GM19328 (cell line): Measurements from ENCODE around the gene CACNA1D.

Source experiments
- ATAC-seq: cut with Tn5 transposase; IDR thresholded peaks from one replicate; pipeline ENCODE4 v1.9.1; 2021; ENCODE audit warnings: mild to moderate bottlenecking, moderate library complexity; ENCODE audit not compliant: unreplicated experiment

The CACNA1D gene

DNA sequence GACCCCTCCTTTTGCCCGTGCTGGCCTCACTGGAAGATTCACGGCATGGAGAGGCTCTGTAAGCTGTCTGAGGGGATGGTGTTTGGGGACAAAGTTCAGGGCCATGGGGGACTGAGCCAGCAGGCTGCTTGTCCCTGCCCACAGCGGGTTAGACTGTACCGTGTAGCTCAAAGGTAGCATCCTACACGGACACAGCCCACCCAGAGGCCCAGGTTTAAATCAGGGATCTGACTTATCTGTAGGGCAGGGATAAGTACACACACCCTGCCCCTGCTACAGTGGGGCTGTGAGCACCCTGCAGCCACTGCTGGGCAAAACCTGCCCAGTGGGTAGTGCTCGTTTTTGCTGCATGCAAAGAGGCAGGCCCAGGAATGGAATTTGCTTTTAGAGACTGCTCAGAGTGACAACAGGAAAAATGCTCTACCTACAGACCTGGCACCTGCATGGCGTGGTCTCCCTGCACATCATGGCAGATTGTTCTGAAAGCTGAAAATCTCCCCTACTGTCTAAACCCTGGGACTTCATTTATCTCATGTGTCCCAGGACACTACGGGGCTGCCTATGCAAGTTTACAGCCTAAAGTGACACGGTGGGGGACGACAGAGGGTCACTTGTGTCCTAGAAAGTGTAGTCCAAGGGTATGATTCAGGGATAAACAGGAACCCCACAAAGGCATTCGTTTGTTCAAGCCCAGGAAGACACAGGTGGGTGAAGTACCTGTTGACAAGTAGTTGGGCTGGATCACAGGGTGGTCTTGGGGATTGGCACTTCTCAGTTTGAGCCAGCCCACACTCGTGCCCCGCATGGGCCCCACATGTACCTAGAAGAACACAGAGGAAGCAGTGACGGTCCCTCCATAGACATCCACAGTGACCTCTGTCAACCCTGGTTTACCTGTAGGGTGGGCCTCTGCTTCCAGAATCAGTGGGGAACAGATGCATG, 324.1 kb downstream of the CACNA1D start:
- no peak for ATAC-seq

- ATAC-seq, result no peak
Measured at GRCh38 chr3:53819163-53819868, 324.9 kb downstream of the CACNA1D start.

- ATAC-seq, result no peak
Measured at GRCh38 chr3:53820084-53820483, 325.7 kb downstream of the CACNA1D start.

DNA sequence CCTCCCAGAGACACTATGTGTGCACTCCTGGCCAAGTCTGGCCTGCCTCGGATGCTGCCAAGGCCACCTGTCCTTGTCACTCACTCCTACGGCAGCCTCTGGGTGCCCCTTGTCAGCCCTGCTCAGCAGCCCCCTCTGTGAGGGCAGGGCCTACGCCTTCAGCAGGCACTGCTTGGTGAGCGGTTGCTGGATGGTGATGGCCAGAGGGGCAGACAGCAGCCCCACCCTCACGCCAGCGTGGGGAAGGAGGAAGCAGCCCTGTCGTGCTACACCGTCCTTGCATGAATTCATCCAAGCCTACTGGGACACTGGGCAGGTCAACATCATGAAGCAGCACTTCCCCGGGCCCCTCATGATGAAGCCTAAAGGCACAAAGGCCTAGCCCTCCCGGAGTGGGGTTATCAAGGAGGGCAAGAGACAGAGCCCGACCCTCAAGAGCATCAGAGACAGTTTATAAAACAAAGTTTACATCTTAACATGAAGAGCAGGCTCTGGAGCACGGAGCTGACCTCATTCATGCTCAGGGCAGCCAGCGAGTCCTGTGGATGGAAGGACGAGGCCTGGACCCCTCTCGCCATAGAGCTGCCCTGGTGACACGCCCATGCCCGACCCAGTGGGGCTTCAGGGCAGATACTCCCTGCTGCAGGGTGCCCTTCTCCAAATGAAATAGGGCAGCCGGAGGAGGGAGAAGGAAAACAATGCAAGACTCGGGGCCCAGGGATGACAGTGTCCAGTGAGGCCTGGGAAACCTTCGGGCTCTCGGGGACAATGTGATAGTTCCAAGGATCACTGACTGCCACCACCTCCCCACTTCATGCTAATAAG, 326.6 kb downstream of the CACNA1D start:
- no peak for ATAC-seq

DNA sequence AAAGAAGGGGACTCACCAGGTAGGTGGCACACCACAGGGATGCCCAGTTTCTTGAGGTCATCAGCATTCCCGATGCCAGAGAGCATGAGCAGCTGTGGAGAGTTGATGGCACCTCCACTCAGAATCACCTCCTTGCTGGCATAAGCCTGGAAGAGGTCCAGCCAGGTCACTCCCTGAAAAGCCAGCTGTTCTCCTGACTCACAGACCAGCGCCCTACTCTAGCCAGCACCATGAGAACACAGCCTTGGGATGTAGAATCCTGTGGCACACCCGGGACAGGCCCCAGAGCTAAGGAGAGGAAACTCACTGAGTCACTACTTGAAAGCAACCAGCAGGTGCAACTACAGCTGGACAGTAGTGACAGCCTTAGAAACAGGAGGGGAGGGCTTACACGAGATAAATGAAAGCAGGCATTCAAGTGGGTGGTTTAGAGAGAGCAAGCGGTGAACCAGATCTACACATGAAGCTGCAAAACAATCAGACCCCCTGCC, 327.3 kb downstream of the CACNA1D start:
- ATAC-seq, result no peak

DNA sequence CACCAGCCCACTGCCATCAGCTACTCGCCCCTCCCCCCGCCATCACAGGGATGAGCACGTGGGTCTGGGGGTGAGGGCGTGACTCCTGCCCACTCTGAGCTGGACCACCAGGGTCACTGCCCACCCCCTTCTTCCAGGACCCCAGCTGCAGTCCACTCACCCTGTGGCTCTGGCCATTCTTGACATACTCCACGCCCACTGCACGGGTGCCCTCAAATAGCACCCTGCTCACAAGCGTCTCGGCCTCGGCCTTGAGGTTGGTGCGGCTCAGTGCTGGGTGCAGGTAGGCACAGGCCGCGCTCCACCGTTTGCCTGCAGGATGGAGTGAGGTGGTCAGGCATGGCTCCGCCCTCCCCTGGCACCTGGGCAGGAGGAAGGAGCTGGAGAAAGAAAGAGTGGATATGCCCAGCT, 327.9 kb downstream of the CACNA1D start:
- no peak for ATAC-seq

- no peak for ATAC-seq
Measured at GRCh38 chr3:53823026-53823955, 328.9 kb downstream of the CACNA1D start.

DNA sequence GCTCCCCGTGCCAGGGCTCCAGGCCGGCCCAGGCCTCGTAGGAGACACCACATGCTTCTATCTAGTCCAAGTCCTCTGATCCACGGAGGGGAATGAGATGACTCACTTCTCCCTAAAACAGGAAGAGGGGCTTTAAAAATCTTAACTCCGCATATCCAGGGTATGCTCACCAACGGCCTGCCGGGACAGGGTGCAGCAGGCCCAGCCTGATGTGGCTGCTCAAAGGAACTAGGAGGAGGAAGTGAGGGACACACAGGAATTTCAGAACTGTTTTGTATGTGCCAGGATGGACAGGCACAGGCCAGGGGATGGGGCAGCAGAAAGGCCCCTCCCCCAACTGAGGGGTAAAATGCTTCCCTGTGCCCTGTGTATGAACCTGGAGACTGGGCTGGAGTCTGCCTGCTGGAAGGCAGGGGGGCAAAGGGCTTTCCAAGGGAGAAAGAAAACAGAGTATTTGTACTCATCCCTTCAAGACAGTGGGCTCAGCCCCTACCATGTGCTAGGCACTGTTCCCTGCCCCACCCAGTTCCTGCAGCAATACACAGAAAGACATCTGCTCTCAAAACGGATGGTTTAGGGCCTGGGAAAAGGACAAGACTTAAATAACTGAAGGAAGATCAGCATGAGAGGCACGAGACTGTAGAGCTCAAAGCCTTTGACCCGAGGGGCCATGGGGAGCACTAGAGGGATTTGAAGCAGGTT, 329.7 kb downstream of the CACNA1D start:
- no peak for ATAC-seq

DNA sequence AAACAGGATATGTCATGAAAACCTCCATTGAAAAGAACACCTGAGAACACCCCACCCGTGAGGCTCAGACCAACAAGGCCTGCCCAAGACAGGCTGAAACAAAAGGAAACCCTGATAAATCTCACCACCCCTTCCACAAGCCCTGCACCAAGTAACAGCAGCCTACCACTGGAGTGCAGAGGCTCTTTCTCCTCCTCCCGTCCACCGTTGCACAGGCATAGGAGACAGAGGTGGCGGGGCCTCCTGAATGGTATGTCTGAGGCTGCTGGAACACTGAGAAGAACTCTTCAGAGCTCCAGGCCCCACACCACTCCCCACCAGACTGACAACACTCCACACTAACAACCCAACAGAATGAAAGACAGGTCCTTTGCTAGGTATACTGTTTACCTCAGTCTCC, 330.4 kb downstream of the CACNA1D start:
- ATAC-seq, result no peak

DNA sequence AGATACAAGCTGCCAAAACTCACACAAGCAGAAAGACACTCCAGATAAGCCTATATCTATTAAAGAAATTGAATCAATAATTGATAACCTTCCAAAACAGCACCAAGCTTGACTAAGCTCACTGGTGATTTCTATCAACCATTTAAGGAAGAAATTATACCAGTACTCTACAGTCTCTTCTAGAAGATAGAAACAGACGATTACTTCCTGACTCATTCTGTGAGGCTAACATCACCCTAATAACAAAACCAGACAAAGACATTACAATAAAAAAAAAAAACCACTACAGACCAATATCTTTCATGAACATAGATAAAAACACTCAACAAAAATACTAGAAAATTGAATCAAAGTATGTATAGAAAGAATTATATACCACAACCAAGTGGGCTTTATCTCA, 331.6 kb downstream of the CACNA1D start:
- ATAC-seq, result no peak

GRCh38 chr3:53828581-53828980, 334.2 kb downstream of the CACNA1D start:
- ATAC-seq, result no peak

DNA sequence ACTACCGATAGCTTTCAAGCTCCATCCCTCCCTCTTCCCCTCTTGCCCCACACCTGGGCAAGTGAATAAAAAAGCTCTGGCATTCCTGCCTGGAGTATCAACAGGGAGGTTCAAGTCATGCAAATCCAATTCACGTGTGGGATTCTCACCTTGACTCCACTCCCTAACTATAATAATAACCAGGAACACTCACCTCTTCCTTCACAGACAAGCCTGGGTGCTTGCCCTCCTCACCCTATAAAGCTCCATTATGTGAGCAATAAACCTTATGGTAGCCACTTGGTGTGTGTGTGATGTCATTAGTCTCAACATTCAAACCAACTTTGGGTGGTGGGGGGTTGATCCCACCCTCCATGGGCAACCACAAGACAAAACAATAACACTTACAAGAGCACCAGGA, 335.2 kb downstream of the CACNA1D start:
- no peak for ATAC-seq

DNA sequence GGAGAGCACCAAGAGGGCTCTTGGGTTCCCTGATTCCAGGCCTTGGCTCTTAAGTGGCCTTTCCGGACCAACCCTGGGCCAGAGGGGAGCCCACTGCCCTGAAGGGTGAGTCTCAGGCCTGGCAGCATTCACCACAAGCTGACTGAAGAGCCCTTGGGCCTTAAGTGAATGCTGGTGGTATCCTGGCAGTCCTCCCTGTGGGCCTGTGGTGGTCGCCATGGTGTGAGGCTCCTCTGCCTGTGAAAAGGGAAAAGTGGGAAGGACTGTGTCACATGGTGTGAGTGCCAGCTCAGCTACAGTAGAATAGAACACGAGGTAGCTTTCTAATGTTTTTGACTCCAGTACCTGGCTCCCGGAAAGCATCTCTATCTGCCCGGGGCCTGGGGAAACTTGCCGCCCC, 336.5 kb downstream of the CACNA1D start:
- no peak for ATAC-seq

DNA sequence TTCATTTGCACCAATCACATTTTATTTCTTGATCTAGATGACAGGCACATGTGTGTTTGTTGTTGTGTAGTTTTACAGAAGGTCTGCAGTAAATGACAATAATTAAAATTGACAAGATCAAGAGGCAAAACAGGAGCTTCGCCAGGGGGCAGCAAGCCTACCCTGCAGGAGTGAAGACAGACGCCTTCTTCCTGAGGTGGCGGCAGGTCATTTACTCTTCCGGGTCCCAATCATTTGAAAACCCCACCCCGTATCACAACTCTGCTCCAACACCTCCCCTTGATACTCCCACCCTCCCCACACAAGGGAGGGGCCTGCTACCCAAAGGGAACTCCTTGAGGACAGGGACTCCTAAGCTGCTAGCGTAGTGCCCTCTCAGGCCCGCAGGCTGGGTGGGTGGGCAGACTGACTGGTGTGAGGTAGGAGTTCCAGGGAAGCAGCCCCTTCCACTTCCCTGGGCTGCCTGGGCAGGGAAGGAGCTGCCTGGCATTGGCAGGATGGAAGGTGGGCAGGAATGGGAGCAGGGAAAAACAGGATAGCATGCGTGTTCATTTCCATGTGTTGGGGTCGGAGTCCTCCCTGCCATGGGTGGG, 338.7 kb downstream of the CACNA1D start:
- no peak for ATAC-seq

DNA sequence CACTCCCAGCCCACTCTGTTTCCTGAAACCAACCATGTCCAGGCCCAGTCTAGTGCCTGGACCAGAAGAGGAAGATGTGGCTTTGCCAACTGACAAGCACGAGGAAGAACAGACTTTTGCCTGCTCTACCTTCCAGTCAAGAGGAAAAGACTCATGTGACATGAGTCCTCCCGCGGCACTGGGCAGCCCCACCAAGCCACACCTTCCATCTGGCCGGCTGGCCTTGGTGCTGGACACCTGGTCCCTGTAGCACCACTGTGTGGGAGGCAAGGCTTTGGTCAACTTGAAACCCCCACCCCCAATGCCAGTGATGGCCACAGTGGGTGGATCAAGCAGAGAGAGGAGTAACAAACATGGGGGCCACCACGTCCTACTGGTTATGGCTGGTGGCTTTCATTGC, 339.3 kb downstream of the CACNA1D start:
- no peak for ATAC-seq

- ATAC-seq, result no peak
Measured at GRCh38 chr3:53834429-53835095, 340.2 kb downstream of the CACNA1D start.

- no peak for ATAC-seq
Measured at GRCh38 chr3:53835257-53835656, 340.8 kb downstream of the CACNA1D start.

GRCh38 chr3:53836084-53836872, 341.9 kb downstream of the CACNA1D start:
- ATAC-seq, result no peak
